Panc1 (cell line): Measurements from ENCODE around the gene SMTNL2. TPM values are rescaled to one million over a fixed set of nuclear protein-coding genes. Genes with fewer than 3 reads are reported as not detected.

Experiments used
- ATAC-seq: fragments of 200-7000 bp; cut with Tn5 transposase; 2 replicates; pipeline ENCODE4 v1.9.1; 2020; ENCODE audit warnings: mild to moderate bottlenecking, moderate library complexity
- BruUV-seq: library from RNA; stranded (reverse); fragments of 400-500 nt; replicated peaks from 2 replicates; lab custom pipeline; 2021; lab: Mats Ljungman, UMichigan
- CTCF ChIA-PET: fragments of 300-600 bp; sonication (Branson Sonifier 250); formaldehyde crosslinking; loops from one replicate; lab custom pipeline; 2022; ENCODE audit warnings: antibody characterized with exemption; lab: Charles Lee
- POLR2A ChIA-PET: fragments of 300-600 bp; sonication (Branson Sonifier 250); formaldehyde crosslinking; loops from one replicate; lab custom pipeline; 2022; ENCODE audit warnings: antibody characterized with exemption; lab: Charles Lee
- DNase-seq: peaks from one replicate; pipeline ENCODE4 v3.0.0-alpha.2; 2010; ENCODE audit warnings: low read depth, low spot score
- H3K27ac ChIP-seq: 2 replicates; pipeline ENCODE4 v1.5.1; 2011; ENCODE audit warnings: mild to moderate bottlenecking, low read length, inconsistent platforms
- H3K27me3 ChIP-seq: fragments of 200-500 bp; sonication (Bioruptor generic); 2 replicates; pipeline ENCODE4 v1.6.0; 2014; ENCODE audit warnings: low read length, inconsistent platforms; ENCODE audit not compliant: control insufficient read depth, insufficient read depth
- H3K36me3 ChIP-seq: fragments of 200-500 bp; sonication (Bioruptor generic); 2 replicates; pipeline ENCODE4 v1.5.1; 2014; ENCODE audit warnings: inconsistent platforms, mild to moderate bottlenecking, low read length, moderate library complexity; ENCODE audit not compliant: control insufficient read depth, insufficient read depth
- H3K4me1 ChIP-seq: 2 replicates; pipeline ENCODE4 v1.5.1; 2011; ENCODE audit warnings: inconsistent platforms, mild to moderate bottlenecking, low read length, moderate library complexity; ENCODE audit not compliant: control insufficient read depth, insufficient read depth
- H3K4me3 ChIP-seq, 2 experiments: 2 replicates each; pipeline ENCODE4 v1.5.1; 2011 to 2012; ENCODE audit warnings: low read depth in 2 of 2, low read length in 2 of 2, mild to moderate bottlenecking in 2 of 2, inconsistent platforms in 1 of 2, moderate library complexity in 1 of 2
- H3K9me3 ChIP-seq: fragments of 200-500 bp; sonication (Bioruptor generic); 2 replicates; pipeline ENCODE4 v1.5.1; 2014; ENCODE audit warnings: low read depth, mild to moderate bottlenecking, inconsistent platforms, low read length, moderate library complexity; ENCODE audit not compliant: control insufficient read depth, insufficient read depth
- POLR2AphosphoS5 ChIP-seq: IDR thresholded peaks from 2 replicates; pipeline ENCODE4 v1.6.1; 2012; ENCODE audit warnings: mild to moderate bottlenecking, low read depth, low read length, moderate library complexity
- SIN3A ChIP-seq: IDR thresholded peaks from 2 replicates; pipeline ENCODE4 v1.6.1; 2012; ENCODE audit warnings: low read depth, mild to moderate bottlenecking, low read length, moderate library complexity, borderline replicate concordance; ENCODE audit not compliant: insufficient read depth
- TCF7L2 ChIP-seq: IDR thresholded peaks from 2 replicates; pipeline ENCODE4 v1.6.1; 2011; ENCODE audit warnings: mild to moderate bottlenecking, low read depth, low read length, inconsistent platforms
- in situ Hi-C: cut with HindIII; loops from 2 replicates; pipeline ENCODE4 v1.10.0; 2016; ENCODE audit warnings: low sequenced_read_pairs, low pct_unique_long_range_greater_than_20kb
- intact Hi-C: fragments of 100-400 bp; cut with micrococcal nuclease; formaldehyde crosslinking; loops from one replicate; pipeline ENCODE4 v1.10.0; 2022; ENCODE audit not compliant: unreplicated experiment
- total RNA-seq: library from RNA; stranded (reverse); gene quantifications from one replicate; pipeline ENCODE4 v1.2.1, GENCODE V29; 2021; ENCODE audit not compliant: unreplicated experiment
- TF ChIP-seq, protein P1 (sequence below), 2 experiments: IDR thresholded peaks; 2 replicates each; pipeline ENCODE4 v1.6.1; 2011 to 2012; ENCODE audit warnings: low read depth in 2 of 2, control low read depth in 1 of 2, low read length in 1 of 2, mild to moderate bottlenecking in 1 of 2, moderate library complexity in 1 of 2; ENCODE audit not compliant: insufficient read depth in 1 of 2
- TF ChIP-seq, protein P2 (sequence below): fragments of 450-650 bp; IDR thresholded peaks from 2 replicates; pipeline ENCODE4 v1.5.1; 2017; ENCODE audit warnings: mild to moderate bottlenecking

The SMTNL2 gene
- total RNA-seq, 1 experiment from 2014 or later: not detected

DNA sequence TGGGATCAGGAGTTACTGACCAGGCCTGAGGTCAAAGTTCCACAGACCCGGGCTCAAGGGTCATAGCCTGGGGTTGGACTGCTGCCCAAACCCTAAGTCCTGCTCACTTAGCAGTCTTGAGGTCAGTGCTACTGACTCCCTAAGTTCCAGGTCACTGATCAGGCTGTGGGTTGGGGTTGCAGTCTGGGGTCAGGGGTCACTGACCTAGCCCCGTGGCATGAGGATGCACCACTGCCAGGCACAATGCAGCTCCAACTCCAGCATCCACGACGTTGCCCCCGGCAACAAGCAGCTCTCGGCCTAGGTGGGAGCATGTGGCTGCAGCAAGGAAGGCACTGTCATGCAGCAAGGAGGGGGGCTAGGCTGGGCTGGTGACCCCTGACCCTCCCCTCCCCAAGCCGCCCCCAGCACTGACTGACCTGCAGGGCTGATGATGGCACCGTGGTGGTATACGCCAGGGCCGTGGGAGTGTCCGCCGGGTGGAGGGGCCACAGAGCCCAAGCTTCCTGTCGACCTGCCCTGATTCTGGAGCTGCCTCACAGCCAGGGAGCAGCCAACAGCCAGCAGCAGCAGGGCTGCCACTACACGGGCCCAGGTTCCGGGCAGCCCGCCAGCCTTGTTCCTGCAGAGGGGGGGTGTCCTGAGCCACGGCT lies 25.1 kb upstream of the SMTNL2 start:
- no peak overlapping the region for H3K4me3 ChIP-seq
- ChIA-PET CTCF (no interaction called here), POLR2A (interaction anchor here (0.6 kb wide), 1 partner anchor 247 kb away, joined by 3 read pairs; no protein-coding TSS in a partner anchor)
- no peak overlapping the region for H3K27ac ChIP-seq
- TF ChIP-seq SIN3A (no peak), TCF7L2 (no peak), POLR2AphosphoS5 (no peak)
- TF ChIP-seq, protein P1, sequence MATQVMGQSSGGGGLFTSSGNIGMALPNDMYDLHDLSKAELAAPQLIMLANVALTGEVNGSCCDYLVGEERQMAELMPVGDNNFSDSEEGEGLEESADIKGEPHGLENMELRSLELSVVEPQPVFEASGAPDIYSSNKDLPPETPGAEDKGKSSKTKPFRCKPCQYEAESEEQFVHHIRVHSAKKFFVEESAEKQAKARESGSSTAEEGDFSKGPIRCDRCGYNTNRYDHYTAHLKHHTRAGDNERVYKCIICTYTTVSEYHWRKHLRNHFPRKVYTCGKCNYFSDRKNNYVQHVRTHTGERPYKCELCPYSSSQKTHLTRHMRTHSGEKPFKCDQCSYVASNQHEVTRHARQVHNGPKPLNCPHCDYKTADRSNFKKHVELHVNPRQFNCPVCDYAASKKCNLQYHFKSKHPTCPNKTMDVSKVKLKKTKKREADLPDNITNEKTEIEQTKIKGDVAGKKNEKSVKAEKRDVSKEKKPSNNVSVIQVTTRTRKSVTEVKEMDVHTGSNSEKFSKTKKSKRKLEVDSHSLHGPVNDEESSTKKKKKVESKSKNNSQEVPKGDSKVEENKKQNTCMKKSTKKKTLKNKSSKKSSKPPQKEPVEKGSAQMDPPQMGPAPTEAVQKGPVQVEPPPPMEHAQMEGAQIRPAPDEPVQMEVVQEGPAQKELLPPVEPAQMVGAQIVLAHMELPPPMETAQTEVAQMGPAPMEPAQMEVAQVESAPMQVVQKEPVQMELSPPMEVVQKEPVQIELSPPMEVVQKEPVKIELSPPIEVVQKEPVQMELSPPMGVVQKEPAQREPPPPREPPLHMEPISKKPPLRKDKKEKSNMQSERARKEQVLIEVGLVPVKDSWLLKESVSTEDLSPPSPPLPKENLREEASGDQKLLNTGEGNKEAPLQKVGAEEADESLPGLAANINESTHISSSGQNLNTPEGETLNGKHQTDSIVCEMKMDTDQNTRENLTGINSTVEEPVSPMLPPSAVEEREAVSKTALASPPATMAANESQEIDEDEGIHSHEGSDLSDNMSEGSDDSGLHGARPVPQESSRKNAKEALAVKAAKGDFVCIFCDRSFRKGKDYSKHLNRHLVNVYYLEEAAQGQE (IDR thresholded peaks at IDR 0.05; ENCODE audit: insufficient read depth in 1 of 2, low read depth in 2 of 2, low read length in 1 of 2): no peak
- TF ChIP-seq, protein P2, sequence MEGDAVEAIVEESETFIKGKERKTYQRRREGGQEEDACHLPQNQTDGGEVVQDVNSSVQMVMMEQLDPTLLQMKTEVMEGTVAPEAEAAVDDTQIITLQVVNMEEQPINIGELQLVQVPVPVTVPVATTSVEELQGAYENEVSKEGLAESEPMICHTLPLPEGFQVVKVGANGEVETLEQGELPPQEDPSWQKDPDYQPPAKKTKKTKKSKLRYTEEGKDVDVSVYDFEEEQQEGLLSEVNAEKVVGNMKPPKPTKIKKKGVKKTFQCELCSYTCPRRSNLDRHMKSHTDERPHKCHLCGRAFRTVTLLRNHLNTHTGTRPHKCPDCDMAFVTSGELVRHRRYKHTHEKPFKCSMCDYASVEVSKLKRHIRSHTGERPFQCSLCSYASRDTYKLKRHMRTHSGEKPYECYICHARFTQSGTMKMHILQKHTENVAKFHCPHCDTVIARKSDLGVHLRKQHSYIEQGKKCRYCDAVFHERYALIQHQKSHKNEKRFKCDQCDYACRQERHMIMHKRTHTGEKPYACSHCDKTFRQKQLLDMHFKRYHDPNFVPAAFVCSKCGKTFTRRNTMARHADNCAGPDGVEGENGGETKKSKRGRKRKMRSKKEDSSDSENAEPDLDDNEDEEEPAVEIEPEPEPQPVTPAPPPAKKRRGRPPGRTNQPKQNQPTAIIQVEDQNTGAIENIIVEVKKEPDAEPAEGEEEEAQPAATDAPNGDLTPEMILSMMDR: no peak
- no TSS peak for BruUV-seq
- H3K27me3 ChIP-seq: no peaks in the 10 kb centered on the region
- in situ Hi-C loops: no loop called here
- no peak for DNase-seq
- H3K36me3 ChIP-seq: peaks cover 2% of the 10 kb centered on the region; the same call in 1 of the 2 replicates
- no peak for ATAC-seq
- H3K4me1 ChIP-seq: peaks cover 6% of the 10 kb centered on the region
- intact Hi-C loops: no loop called here
- no peaks in the 10 kb centered on the region for H3K9me3 ChIP-seq

GRCh38 chr17:4559966-4560365 lies 24.4 kb upstream of the SMTNL2 start:
- no peaks in the 10 kb centered on the region for H3K9me3 ChIP-seq
- H3K27ac ChIP-seq: no peak overlapping the region
- intact Hi-C loops (no loop called here), in situ Hi-C loops (no loop called here)
- no peak for ATAC-seq
- no peaks in the 10 kb centered on the region; the same call in 1 of the 2 replicates for H3K36me3 ChIP-seq
- no peak for DNase-seq
- H3K4me3 ChIP-seq: no peak overlapping the region
- no TSS peak for BruUV-seq
- TF ChIP-seq, protein P2: no peak
- TF ChIP-seq, protein P1 (IDR thresholded peaks at IDR 0.05; ENCODE audit: insufficient read depth in 1 of 2, low read depth in 2 of 2, low read length in 1 of 2): no peak
- TF ChIP-seq TCF7L2: no peak
- TF ChIP-seq POLR2AphosphoS5: no peak
- no peak for TF ChIP-seq SIN3A
- POLR2A ChIA-PET: no interaction called here
- CTCF ChIA-PET: no interaction called here
- no peaks in the 10 kb centered on the region for H3K27me3 ChIP-seq
- H3K4me1 ChIP-seq: peaks cover 6% of the 10 kb centered on the region
